WTC11 (cell line): ENCODE data around the gene MCOLN3. TPM values are rescaled to one million over a fixed set of nuclear protein-coding genes. Genes with fewer than 3 reads are reported as not detected.
"Not testable (repeated sequence)": the region's sequence is repeated elsewhere in the genome, so short reads cannot be mapped to it uniquely, and the experiment has no call there.

ENCODE experiments used
- ATAC-seq: fragments of 200-7000 bp; cut with Tn5 transposase; 2 replicates; pipeline ENCODE4 v1.10.0; 2021; ENCODE audit warnings: mild to moderate bottlenecking, moderate library complexity
- CTCF ChIA-PET: fragments of 300-600 bp; sonication (Branson Sonifier 250); formaldehyde crosslinking; loops from one replicate; lab custom pipeline; 2021; ENCODE audit warnings: antibody characterized with exemption; lab: Charles Lee
- POLR2A ChIA-PET: fragments of 350-600 bp; sonication (Branson Sonifier 250); formaldehyde crosslinking; loops from one replicate; lab custom pipeline; 2021; ENCODE audit warnings: antibody characterized with exemption; lab: Charles Lee
- DNase-seq: peaks from one replicate; pipeline ENCODE4 v3.0.0; 2021; ENCODE audit warnings: low spot score
- H3K27ac Mint-ChIP-seq: 2 replicates; pipeline ENCODE4 v1.8.0; 2021; ENCODE audit warnings: mixed read lengths
- H3K27me3 Mint-ChIP-seq: 2 replicates; pipeline ENCODE4 v1.8.0; 2021; ENCODE audit warnings: low read depth, mild to moderate bottlenecking, moderate library complexity, mixed read lengths
- H3K36me3 Mint-ChIP-seq: 2 replicates; pipeline ENCODE4 v1.8.0; 2021; ENCODE audit warnings: mixed read lengths
- H3K4me1 Mint-ChIP-seq: 2 replicates; pipeline ENCODE4 v1.8.0; 2022; ENCODE audit warnings: mixed read lengths
- H3K4me3 Mint-ChIP-seq: 2 replicates; pipeline ENCODE4 v1.8.0; 2021; ENCODE audit warnings: mild to moderate bottlenecking, moderate library complexity, mixed read lengths
- H3K9me3 Mint-ChIP-seq: 2 replicates; pipeline ENCODE4 v1.8.0; 2021; ENCODE audit warnings: mixed read lengths
- ARID4B ChIP-seq: sonication (generic); formaldehyde crosslinking; IDR thresholded peaks from 2 replicates; pipeline ENCODE4 v1.8.0; 2023; ENCODE audit warnings: missing genetic modification reagents, mild to moderate bottlenecking, borderline replicate concordance
- ATF3 ChIP-seq: sonication (generic); formaldehyde crosslinking; conservative IDR thresholded peaks from 2 replicates; pipeline ENCODE4 v1.8.1; 2022; ENCODE audit warnings: mild to moderate bottlenecking, missing genetic modification reagents
- E2F1 ChIP-seq: sonication (generic); formaldehyde crosslinking; IDR thresholded peaks from 2 replicates; pipeline ENCODE4 v1.8.0; 2022; ENCODE audit warnings: mild to moderate bottlenecking, missing genetic modification reagents
- EMX1 ChIP-seq: fragments of 250-450 bp; sonication (Bioruptor Pico); IDR thresholded peaks from 2 replicates; pipeline ENCODE4 v1.8.0; 2021; ENCODE audit warnings: mild to moderate bottlenecking
- FOXK1 ChIP-seq: sonication (generic); formaldehyde crosslinking; IDR thresholded peaks from 2 replicates; pipeline ENCODE4 v1.8.0; 2022; ENCODE audit warnings: mild to moderate bottlenecking, moderate library complexity, missing genetic modification reagents
- MAX ChIP-seq: sonication (generic); formaldehyde crosslinking; IDR thresholded peaks from 2 replicates; pipeline ENCODE4 v1.8.0; 2022; ENCODE audit warnings: mild to moderate bottlenecking, missing genetic modification reagents
- NFE2L1 ChIP-seq: sonication (generic); formaldehyde crosslinking; IDR thresholded peaks from 2 replicates; pipeline ENCODE4 v1.8.1; 2023; ENCODE audit warnings: missing genetic modification reagents
- NFYB ChIP-seq: sonication (generic); formaldehyde crosslinking; conservative IDR thresholded peaks from 2 replicates; pipeline ENCODE4 v1.8.0; 2022; ENCODE audit warnings: low read depth, missing genetic modification reagents
- NR1H2 ChIP-seq: sonication (generic); formaldehyde crosslinking; IDR thresholded peaks from 2 replicates; pipeline ENCODE4 v1.9.0; 2021; ENCODE audit warnings: mild to moderate bottlenecking, moderate library complexity, missing genetic modification reagents
- NR2C2 ChIP-seq: sonication (generic); formaldehyde crosslinking; IDR thresholded peaks from 2 replicates; pipeline ENCODE4 v1.8.0; 2022; ENCODE audit warnings: mild to moderate bottlenecking, missing genetic modification reagents
- OVOL2 ChIP-seq: fragments of 250-450 bp; sonication (Bioruptor Pico); IDR thresholded peaks from 2 replicates; pipeline ENCODE4 v1.9.0; 2021; ENCODE audit warnings: mild to moderate bottlenecking, borderline replicate concordance
- TEAD1 ChIP-seq: sonication (generic); formaldehyde crosslinking; IDR thresholded peaks from 2 replicates; pipeline ENCODE4 v1.8.0; 2022; ENCODE audit warnings: mild to moderate bottlenecking, missing genetic modification reagents
- TP53 ChIP-seq: sonication (generic); formaldehyde crosslinking; IDR thresholded peaks from 2 replicates; pipeline ENCODE4 v1.8.1; 2023; ENCODE audit warnings: mild to moderate bottlenecking, missing genetic modification reagents
- ZBTB21 ChIP-seq: sonication (generic); formaldehyde crosslinking; IDR thresholded peaks from 2 replicates; pipeline ENCODE4 v1.8.1; 2023; ENCODE audit warnings: mild to moderate bottlenecking, missing genetic modification reagents, borderline replicate concordance
- ZNF232 ChIP-seq: sonication (generic); formaldehyde crosslinking; IDR thresholded peaks from 2 replicates; pipeline ENCODE4 v1.8.0; 2022; ENCODE audit warnings: mild to moderate bottlenecking, missing genetic modification reagents
- ZNF532 ChIP-seq: fragments of 250-450 bp; sonication (Bioruptor Pico); IDR thresholded peaks from 2 replicates; pipeline ENCODE4 v1.9.0; 2021; ENCODE audit warnings: mild to moderate bottlenecking, borderline replicate concordance
- total RNA-seq: library from RNA; stranded (reverse); gene quantifications from 3 replicates; pipeline ENCODE4 v1.2.3, GENCODE V29; 2021

The MCOLN3 gene
- total RNA-seq, 1 experiment from 2014 or later: 6.4 TPM

GRCh38 chr1:84988588-84988987, 59.7 kb downstream of the MCOLN3 start (continued):
- TF ChIP-seq ATF3 (CRISPR knock-in tag): no peak

- POLR2A ChIA-PET, H3K4me3 Mint-ChIP-seq, DNase-seq, H3K4me1 Mint-ChIP-seq, H3K36me3 Mint-ChIP-seq, ATAC-seq, H3K27ac Mint-ChIP-seq, H3K27me3 Mint-ChIP-seq, CTCF ChIA-PET, H3K9me3 Mint-ChIP-seq: not testable (repeated sequence)
Observed at GRCh38 chr1:84986561-84986960, 61.7 kb downstream of the MCOLN3 start.

GRCh38 chr1:84985365-84985764, 62.9 kb downstream of the MCOLN3 start:
- Mint-ChIP-seq H3K4me1 (no peaks in the 10 kb centered on the region), H3K27me3 (no peaks in the 10 kb centered on the region), H3K9me3 (peaks cover 6% of the 10 kb centered on the region), H3K36me3 (no peaks in the 10 kb centered on the region), H3K27ac (no peak overlapping the region), H3K4me3 (no peak overlapping the region)
- ATAC-seq: no peak
- ChIA-PET CTCF (no interaction called here), POLR2A (no interaction called here)
- DNase-seq: no peak
- TF ChIP-seq ARID4B (CRISPR knock-in tag) (no peak), TEAD1 (no peak), NFYB (CRISPR knock-in tag) (no peak), OVOL2 (no peak), ZBTB21 (CRISPR knock-in tag) (no peak), E2F1 (no peak), NR2C2 (CRISPR knock-in tag) (no peak), TP53 (CRISPR knock-in tag) (no peak)
- TF ChIP-seq, all 79 proteins: peak for 0

GRCh38 chr1:84982395-84982794, 65.9 kb downstream of the MCOLN3 start:
- CTCF ChIA-PET: no interaction called here
- TF ChIP-seq ARID4B (CRISPR knock-in tag) (no peak), NFE2L1 (CRISPR knock-in tag) (no peak), FOXK1 (CRISPR knock-in tag) (no peak), ZNF532 (CRISPR knock-in tag) (no peak), NR1H2 (CRISPR knock-in tag) (no peak), MAX (CRISPR knock-in tag) (no peak), NFYB (CRISPR knock-in tag) (no peak), EMX1 (CRISPR knock-in tag) (no peak), ZNF232 (CRISPR knock-in tag) (no peak)

More at GRCh38 chr1:84982395-84982794, 65.9 kb downstream of the MCOLN3 start:
- Mint-ChIP-seq H3K27me3 (no peaks in the 10 kb centered on the region; the same call in 1 of the 2 replicates), H3K4me1 (no peaks in the 10 kb centered on the region), H3K36me3 (no peaks in the 10 kb centered on the region), H3K4me3 (no peak overlapping the region), H3K9me3 (peaks cover 6% of the 10 kb centered on the region), H3K27ac (no peak overlapping the region)
- no peak for DNase-seq
- ATAC-seq: no peak
- POLR2A ChIA-PET: no interaction called here
